GM12878 (cell line): ENCODE results near the gene EML1. TPM values are rescaled to one million over a fixed set of nuclear protein-coding genes. Genes with fewer than 3 reads are reported as not detected.

Experiments
- ATAC-seq: fragments of 200-7000 bp; cut with Tn5 transposase; 3 replicates; pipeline ENCODE4 v1.9.1; 2020; ENCODE audit warnings: mild to moderate bottlenecking, moderate library complexity
- BruUV-seq: library from RNA; stranded (reverse); fragments of 400-500 nt; replicated peaks from 2 replicates; lab custom pipeline; 2021; lab: Mats Ljungman, UMichigan
- CTCF ChIA-PET: fragments of 300-600 bp; sonication (Branson Sonifier 250); formaldehyde crosslinking; extraction: SDS; loops from one replicate; lab custom pipeline; 2021; ENCODE audit warnings: inconsistent platforms; lab: Yijun Ruan, JAX
- POLR2A ChIA-PET: fragments of 350-600 bp; formaldehyde crosslinking; extraction: SDS; loops from one replicate; lab custom pipeline; 2021; ENCODE audit warnings: inconsistent platforms; lab: Charles Lee
- RAD21 ChIA-PET: fragments of 300-600 bp; sonication (Branson Sonifier 250); formaldehyde crosslinking; loops from one replicate; lab custom pipeline; 2023; ENCODE audit warnings: antibody characterized with exemption; ENCODE audit not compliant: unreplicated experiment; lab: Charles Lee
- SMC1A ChIA-PET: fragments of 300-600 bp; sonication (Branson Sonifier 250); formaldehyde crosslinking; loops from one replicate; lab custom pipeline; 2023; ENCODE audit not compliant: unreplicated experiment, uncharacterized antibody; lab: Charles Lee
- DNase-seq: peaks from one replicate; pipeline ENCODE4 v3.0.0-alpha.2; 2011; ENCODE audit warnings: low read depth, low spot score
- FAIRE-seq: peaks from 3 replicates; lab custom pipeline; 2011; peaks lifted over from hg19 to GRCh38; lab: Jason Lieb, UNC
- H2AFZ ChIP-seq: 2 replicates; pipeline ENCODE4 v1.6.0; 2011; ENCODE audit warnings: low read depth, low read length, control low read depth; ENCODE audit not compliant: control insufficient read depth
- H3K27ac ChIP-seq: 2 replicates; pipeline ENCODE4 v1.5.1; 2011; ENCODE audit warnings: control low read depth; ENCODE audit not compliant: control insufficient read depth, insufficient read depth
- H3K27me3 ChIP-seq, 2 experiments: replicated peaks in 1 of 2; 2 replicates each; pipeline versions ENCODE4 v1.6.0 to v1.6.1; 2011; ENCODE audit warnings: low read length in 1 of 2; ENCODE audit not compliant: control insufficient read depth in 2 of 2, insufficient read depth in 2 of 2
- H3K36me3 ChIP-seq, 2 experiments: 2 replicates each; pipeline ENCODE4 v1.5.1; 2011; ENCODE audit warnings: low read length in 1 of 2; ENCODE audit not compliant: control insufficient read depth in 2 of 2, insufficient read depth in 2 of 2
- H3K4me1 ChIP-seq: 2 replicates; pipeline ENCODE4 v1.6.1; 2011; ENCODE audit warnings: mild to moderate bottlenecking, low read length, moderate library complexity, mixed read lengths; ENCODE audit not compliant: control insufficient read depth, insufficient read depth
- H3K4me2 ChIP-seq: 2 replicates; pipeline ENCODE4 v1.6.0; 2011; ENCODE audit warnings: control low read depth; ENCODE audit not compliant: control insufficient read depth, insufficient read depth
- H3K4me3 ChIP-seq: fragments of 200-600 bp; sonication (generic); 2 replicates; pipeline ENCODE4 v1.5.1; 2016
- H3K79me2 ChIP-seq: 2 replicates; pipeline ENCODE4 v1.6.0; 2011; ENCODE audit warnings: low read length; ENCODE audit not compliant: control insufficient read depth, insufficient read depth
- H3K9ac ChIP-seq: 2 replicates; pipeline ENCODE4 v1.8.0; 2011; ENCODE audit warnings: low read length, control low read depth, mixed read lengths; ENCODE audit not compliant: control insufficient read depth, insufficient read depth
- H3K9me3 ChIP-seq: replicated peaks from 3 replicates; pipeline ENCODE4 v1.5.1; 2011; ENCODE audit warnings: mild to moderate bottlenecking, low read length; ENCODE audit not compliant: control insufficient read depth, insufficient read depth
- H4K20me1 ChIP-seq: 2 replicates; pipeline ENCODE4 v1.6.0; 2011; ENCODE audit not compliant: control insufficient read depth, insufficient read depth
- BMI1 ChIP-seq: fragments of 450-650 bp; IDR thresholded peaks from 2 replicates; pipeline ENCODE4 v1.6.1; 2016; ENCODE audit warnings: mild to moderate bottlenecking, moderate library complexity, borderline replicate concordance
- CEBPB ChIP-seq, 2 experiments: fragments of 150-350 bp in 1 of 2; IDR thresholded peaks; 2 replicates each; pipeline ENCODE4 v1.6.1; 2012 to 2014; ENCODE audit warnings: low read depth in 2 of 2, low read length in 2 of 2, borderline replicate concordance in 1 of 2, inconsistent platforms in 1 of 2
- CHD2 ChIP-seq: IDR thresholded peaks from 2 replicates; pipeline ENCODE4 v1.6.1; 2011; ENCODE audit warnings: low read depth, low read length, improper control_type of control experiment, borderline replicate concordance
- CHD4 ChIP-seq: fragments of 200-600 bp; sonication (generic); IDR thresholded peaks from 2 replicates; pipeline ENCODE4 v1.6.1; 2016; ENCODE audit warnings: mild to moderate bottlenecking
- KDM1A ChIP-seq: fragments of 200-600 bp; sonication (generic); IDR thresholded peaks from 2 replicates; pipeline ENCODE4 v1.6.1; 2016; ENCODE audit warnings: borderline replicate concordance
- NBN ChIP-seq: fragments of 450-650 bp; IDR thresholded peaks from 2 replicates; pipeline ENCODE4 v1.6.1; 2016
- NR2C2 ChIP-seq: IDR thresholded peaks from 2 replicates; pipeline ENCODE4 v1.6.1; 2011; ENCODE audit warnings: borderline replicate concordance, low read depth; ENCODE audit not compliant: control insufficient read depth, insufficient read length
- NR2F1 ChIP-seq: fragments of 450-650 bp; conservative IDR thresholded peaks from 2 replicates; pipeline ENCODE4 v1.6.1; 2017; ENCODE audit warnings: mild to moderate bottlenecking
- PAX5 ChIP-seq: IDR thresholded peaks from 2 replicates; pipeline ENCODE4 v1.6.1; 2011; ENCODE audit warnings: low read depth, low read length, borderline replicate concordance
- POLR2AphosphoS2 ChIP-seq: IDR thresholded peaks from 2 replicates; pipeline ENCODE4 v1.6.1; 2011; ENCODE audit warnings: low read depth, mild to moderate bottlenecking, low read length, improper control_type of control experiment, moderate library complexity
- RBBP5 ChIP-seq: fragments of 200-600 bp; sonication (generic); conservative IDR thresholded peaks from 2 replicates; pipeline ENCODE4 v1.6.1; 2016
- RELA ChIP-seq: fragments of 450-650 bp; IDR thresholded peaks from 2 replicates; pipeline ENCODE4 v1.8.0; 2014; ENCODE audit warnings: borderline replicate concordance; ENCODE audit not compliant: partially characterized antibody
- TAF1 ChIP-seq: IDR thresholded peaks from 2 replicates; pipeline ENCODE4 v1.6.1; 2011; ENCODE audit warnings: mild to moderate bottlenecking, low read depth, low read length, borderline replicate concordance
- ZBTB4 ChIP-seq: fragments of 450-650 bp; formaldehyde crosslinking; IDR thresholded peaks from 2 replicates; pipeline ENCODE4 v1.4.0; 2022; ENCODE audit warnings: mild to moderate bottlenecking, moderate library complexity
- ZNF274 ChIP-seq: IDR thresholded peaks from one replicate; pipeline ENCODE4 v1.8.0; 2011; ENCODE audit not compliant: insufficient read length, insufficient read depth
- WGBS: methylation state at CpG from one replicate; pipeline ENCODE4 v1.1.6; 2016; ENCODE audit warnings: low lambda C conversion rate; ENCODE audit not compliant: insufficient replicate concordance, insufficient coverage; ENCODE audit errors: missing lambda C conversion rate; 5-methylcytosine and 5-hydroxymethylcytosine counted together
- in situ Hi-C: fragments of 300-500 bp; cut with MboI; formaldehyde crosslinking; loops from 9 replicates; pipeline ENCODE4 v1.14.3; 2018; ENCODE audit warnings: mixed read lengths
- intact Hi-C: fragments of 100-400 bp; cut with micrococcal nuclease; formaldehyde crosslinking; loops from one replicate; pipeline ENCODE4 v1.14.2; 2022; ENCODE audit not compliant: unreplicated experiment
- polyA plus RNA-seq, 11 experiments: library from polyadenylated mRNA; depleted of rRNA in 4 of 11; unstranded in 6 of 11; stranded (reverse) in 5 of 11; fragments of >200 nt; fragmentation: Nextera tagmentation in 4 of 11; fragmentation: Illumina TruSeq in 1 of 11; extraction: Ambion mirVana in 4 of 11; extraction: Trizol in 1 of 11; gene quantifications; 1 replicate in 1 of 11; 2 replicates in 10 of 11; pipeline versions ENCODE4 v1.2.1 to v1.2.3, GENCODE V29; 2011 to 2016; ENCODE audit warnings: inconsistent platforms in 2 of 11, missing spikeins in 2 of 11, low read depth in 1 of 11
- total RNA-seq, 4 experiments: library from RNA; depleted of rRNA in 3 of 4; stranded (reverse); fragments of >200 nt in 3 of 4; fragmentation: Illumina TruSeq in 1 of 4; extraction: Trizol in 1 of 4; gene quantifications; 2 replicates each; pipeline versions ENCODE4 v1.2.1 to v1.2.3, GENCODE V29; 2013 to 2021
- TF ChIP-seq, protein P1 (sequence below): fragments of 450-650 bp; IDR thresholded peaks from 2 replicates; pipeline ENCODE4 v1.6.1; 2017; ENCODE audit warnings: mild to moderate bottlenecking
- TF ChIP-seq, protein P2 (sequence below): fragments of 450-650 bp; IDR thresholded peaks from 2 replicates; pipeline ENCODE4 v1.6.1; 2018; ENCODE audit warnings: borderline replicate concordance, mild to moderate bottlenecking; ENCODE audit not compliant: partially characterized antibody

EML1 gene
- total and polyA plus RNA-seq, 10 of the 15 experiments (the other 5 are each of a cell fraction or from before 2014, with no cell fraction given): 0.05 to 3.4 (median 0.11) TPM; not detected in 3

GRCh38 chr14:99745307-99745951, 47.8 kb upstream of the EML1 start (continued):
- no peak for TF ChIP-seq RELA
- no peak for TF ChIP-seq PAX5
- no peak for TF ChIP-seq TAF1
- no peak for TF ChIP-seq NBN
- TF ChIP-seq CHD4: no peak
- TF ChIP-seq CEBPB (IDR thresholded peaks at IDR 0.05; ENCODE audit: borderline replicate concordance in 1 of 2, low read depth in 2 of 2, low read length in 2 of 2): no peak
- no peak for TF ChIP-seq NR2F1
- TF ChIP-seq, all 136 proteins: peak for 0

DNA sequence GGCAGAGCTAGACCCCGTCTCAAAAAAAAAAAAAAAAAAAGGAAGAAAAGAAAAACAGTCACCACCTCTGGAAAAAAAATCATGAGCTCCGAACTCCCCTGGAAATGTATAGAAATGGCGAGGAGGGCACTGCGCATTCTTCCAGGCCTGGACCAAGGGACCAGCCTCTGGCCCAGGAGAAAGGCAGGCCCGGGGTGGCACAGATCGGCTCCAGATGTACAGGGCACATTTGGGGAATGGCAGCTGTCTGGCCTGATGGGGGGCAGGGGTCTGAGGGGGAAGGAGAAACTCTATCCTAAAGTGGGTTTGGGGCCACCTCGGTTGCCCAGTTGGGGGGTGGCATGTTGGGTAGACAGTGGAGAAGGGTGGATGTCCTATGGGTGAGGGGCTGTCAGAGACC, 46.0 kb upstream of the EML1 start:
- DNase-seq (no peak), FAIRE-seq (no peak), ATAC-seq (no peak)
- intact Hi-C loops: no loop called here
- no TSS peak for BruUV-seq
- no peak overlapping the region for H3K9ac ChIP-seq
- no peaks in the 10 kb centered on the region for H3K9me3 ChIP-seq
- no peaks in the 10 kb centered on the region for H3K36me3 ChIP-seq
- no peaks in the 10 kb centered on the region for H3K79me2 ChIP-seq
- CTCF ChIA-PET: interaction anchor here (0.6 kb wide), 1 partner anchor 872 kb away, joined by 4 read pairs; no protein-coding TSS in a partner anchor
- H4K20me1 ChIP-seq: no peaks in the 10 kb centered on the region
- WGBS: 51% methylated on average over 6 of the region's 7 CpGs
- in situ Hi-C loops: no loop called here
- H2AFZ ChIP-seq: no peak overlapping the region
- no peak overlapping the region for H3K27ac ChIP-seq
- SMC1A ChIA-PET: no interaction called here
- POLR2A ChIA-PET: no interaction called here
- peaks cover 0 to 2% of the 10 kb centered on the region in 2 experiments; a peak in 2 of 4 replicates for H3K27me3 ChIP-seq
- no peak overlapping the region for H3K4me3 ChIP-seq
- H3K4me2 ChIP-seq: no peak overlapping the region
- no peaks in the 10 kb centered on the region for H3K4me1 ChIP-seq
- RAD21 ChIA-PET: no interaction called here
- TF ChIP-seq NR2C2 (no peak), ZBTB4 (no peak), CHD2 (no peak), KDM1A (no peak), RBBP5 (no peak), BMI1 (no peak), ZNF274 (no peak), POLR2AphosphoS2 (no peak)
- TF ChIP-seq, protein P1, sequence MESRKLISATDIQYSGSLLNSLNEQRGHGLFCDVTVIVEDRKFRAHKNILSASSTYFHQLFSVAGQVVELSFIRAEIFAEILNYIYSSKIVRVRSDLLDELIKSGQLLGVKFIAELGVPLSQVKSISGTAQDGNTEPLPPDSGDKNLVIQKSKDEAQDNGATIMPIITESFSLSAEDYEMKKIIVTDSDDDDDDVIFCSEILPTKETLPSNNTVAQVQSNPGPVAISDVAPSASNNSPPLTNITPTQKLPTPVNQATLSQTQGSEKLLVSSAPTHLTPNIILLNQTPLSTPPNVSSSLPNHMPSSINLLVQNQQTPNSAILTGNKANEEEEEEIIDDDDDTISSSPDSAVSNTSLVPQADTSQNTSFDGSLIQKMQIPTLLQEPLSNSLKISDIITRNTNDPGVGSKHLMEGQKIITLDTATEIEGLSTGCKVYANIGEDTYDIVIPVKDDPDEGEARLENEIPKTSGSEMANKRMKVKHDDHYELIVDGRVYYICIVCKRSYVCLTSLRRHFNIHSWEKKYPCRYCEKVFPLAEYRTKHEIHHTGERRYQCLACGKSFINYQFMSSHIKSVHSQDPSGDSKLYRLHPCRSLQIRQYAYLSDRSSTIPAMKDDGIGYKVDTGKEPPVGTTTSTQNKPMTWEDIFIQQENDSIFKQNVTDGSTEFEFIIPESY: no peak
- TF ChIP-seq, protein P2, sequence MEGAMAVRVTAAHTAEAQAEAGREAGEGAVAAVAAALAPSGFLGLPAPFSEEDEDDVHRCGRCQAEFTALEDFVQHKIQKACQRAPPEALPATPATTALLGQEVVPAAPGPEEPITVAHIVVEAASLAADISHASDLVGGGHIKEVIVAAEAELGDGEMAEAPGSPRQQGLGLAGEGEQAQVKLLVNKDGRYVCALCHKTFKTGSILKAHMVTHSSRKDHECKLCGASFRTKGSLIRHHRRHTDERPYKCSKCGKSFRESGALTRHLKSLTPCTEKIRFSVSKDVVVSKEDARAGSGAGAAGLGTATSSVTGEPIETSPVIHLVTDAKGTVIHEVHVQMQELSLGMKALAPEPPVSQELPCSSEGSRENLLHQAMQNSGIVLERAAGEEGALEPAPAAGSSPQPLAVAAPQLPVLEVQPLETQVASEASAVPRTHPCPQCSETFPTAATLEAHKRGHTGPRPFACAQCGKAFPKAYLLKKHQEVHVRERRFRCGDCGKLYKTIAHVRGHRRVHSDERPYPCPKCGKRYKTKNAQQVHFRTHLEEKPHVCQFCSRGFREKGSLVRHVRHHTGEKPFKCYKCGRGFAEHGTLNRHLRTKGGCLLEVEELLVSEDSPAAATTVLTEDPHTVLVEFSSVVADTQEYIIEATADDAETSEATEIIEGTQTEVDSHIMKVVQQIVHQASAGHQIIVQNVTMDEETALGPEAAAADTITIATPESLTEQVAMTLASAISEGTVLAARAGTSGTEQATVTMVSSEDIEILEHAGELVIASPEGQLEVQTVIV: no peak
